Stimulated activated CD8-positive, alpha-beta memory T cell treated with anti-CD3 and anti-CD28 coated beads, Interleukin-4, amount 100 ng/mL, for 4 hours (primary cell): ENCODE data around the gene ETS1.
A peak's percentile ranks its signal among the peaks of the same experiment; 100 is the strongest.
"Not testable (repeated sequence)": the region's sequence is repeated elsewhere in the genome, so short reads cannot be mapped to it uniquely, and the experiment has no call there.

ENCODE experiments used
- DNase-seq, 2 donors: peaks; one replicate each; pipeline ENCODE4 v3.0.0-alpha.2; 2020; ENCODE audit warnings: low read depth in 2 of 2, low spot score in 1 of 2

The ETS1 gene

GRCh38 chr11:128448200-128448886 is 139.0 kb downstream of the ETS1 start:
- no peak for DNase-seq

- DNase-seq = no peak
Measured at GRCh38 chr11:128447233-128447632, 140.1 kb downstream of the ETS1 start.

GRCh38 chr11:128445921-128446320 is 141.4 kb downstream of the ETS1 start:
- not testable (repeated sequence) for DNase-seq

GRCh38 chr11:128437136-128437535 is 150.2 kb downstream of the ETS1 start:
- DNase-seq = no peak

GRCh38 chr11:128434818-128435217 is 152.5 kb downstream of the ETS1 start:
- DNase-seq = no peak

GRCh38 chr11:128434411-128434810 is 152.9 kb downstream of the ETS1 start:
- DNase-seq = no peak

GRCh38 chr11:128432926-128433325 is 154.4 kb downstream of the ETS1 start:
- DNase-seq = no peak

GRCh38 chr11:128431931-128432330 is 155.4 kb downstream of the ETS1 start:
- DNase-seq = no peak

- no peak for DNase-seq
Measured at GRCh38 chr11:128428935-128429334, 158.4 kb downstream of the ETS1 start.

- DNase-seq = no peak
Measured at GRCh38 chr11:128424851-128425285, 162.5 kb downstream of the ETS1 start.

- no peak for DNase-seq
Measured at GRCh38 chr11:128424271-128424711, 163.1 kb downstream of the ETS1 start.

GRCh38 chr11:128422576-128423370 is 164.6 kb downstream of the ETS1 start:
- DNase-seq = peak; percentile 82 to 95

- DNase-seq = no peak
Measured at GRCh38 chr11:128421577-128422330, 165.6 kb downstream of the ETS1 start.

- DNase-seq = no peak
Measured at GRCh38 chr11:128420951-128421350, 166.4 kb downstream of the ETS1 start.

- no peak for DNase-seq
Measured at GRCh38 chr11:128420265-128420664, 167.1 kb downstream of the ETS1 start.

- no peak for DNase-seq
Measured at GRCh38 chr11:128419012-128419767, 168.2 kb downstream of the ETS1 start.

- DNase-seq = no peak
Measured at GRCh38 chr11:128417607-128418324, 169.6 kb downstream of the ETS1 start.

GRCh38 chr11:128416976-128417375 is 170.4 kb downstream of the ETS1 start:
- no peak for DNase-seq

GRCh38 chr11:128415539-128415938 is 171.8 kb downstream of the ETS1 start:
- no peak for DNase-seq
